Stomach smooth muscle (tissue), 2 donors: Measurements from ENCODE around the gene CAAP1.
"Not testable (repeated sequence)": the region's sequence is repeated elsewhere in the genome, so short reads cannot be mapped to it uniquely, and the experiment has no call there.

Experiments used
- H3K27ac ChIP-seq: one replicate; pipeline ENCODE4 v1.7.0; 2013; ENCODE audit warnings: mild to moderate bottlenecking, low read length, inconsistent platforms
- H3K27me3 ChIP-seq, 2 donors: one replicate each; pipeline ENCODE4 v1.7.0; 2013; ENCODE audit warnings: low read length in 2 of 2; ENCODE audit not compliant: insufficient read depth in 2 of 2, control insufficient read depth in 1 of 2
- H3K36me3 ChIP-seq, 2 donors: one replicate each; pipeline ENCODE4 v1.7.0; 2013; ENCODE audit warnings: low read length in 2 of 2; ENCODE audit not compliant: control insufficient read depth in 2 of 2, insufficient read depth in 2 of 2
- H3K4me1 ChIP-seq: one replicate; pipeline ENCODE4 v1.7.0; 2013; ENCODE audit warnings: low read length; ENCODE audit not compliant: control insufficient read depth, insufficient read depth
- H3K4me3 ChIP-seq, 2 donors: one replicate each; pipeline ENCODE4 v1.7.0; 2013; ENCODE audit warnings: low read length in 2 of 2
- H3K9ac ChIP-seq, 2 donors: one replicate each; pipeline ENCODE4 v1.7.0; 2013; ENCODE audit warnings: low read length in 2 of 2, mild to moderate bottlenecking in 1 of 2
- H3K9me3 ChIP-seq, 2 donors: one replicate each; pipeline ENCODE4 v1.7.0; 2013; ENCODE audit warnings: low read length in 2 of 2; ENCODE audit not compliant: control insufficient read depth in 2 of 2
- donor health status: healthy.
- donor health status: Pancreatic carcinoma.

The CAAP1 gene

DNA sequence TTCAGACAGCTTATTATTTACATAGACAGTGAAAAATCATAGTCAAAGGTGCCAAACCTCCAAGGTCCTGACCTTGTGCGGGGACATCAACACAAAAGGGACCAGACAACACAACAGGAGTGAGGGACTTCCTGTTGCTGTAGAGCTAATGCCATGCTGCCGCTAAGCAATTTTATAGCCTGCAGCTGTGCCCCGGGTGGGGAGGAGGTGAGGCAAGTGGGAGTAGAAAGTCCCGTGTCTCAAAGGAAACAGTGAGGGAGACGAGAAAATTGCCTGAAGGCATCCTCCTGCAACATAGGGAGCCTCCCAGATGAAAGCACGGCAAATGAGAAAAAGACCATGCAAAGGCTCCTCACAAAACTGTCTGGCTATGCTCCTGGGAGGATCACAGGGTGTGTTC is 58.8 kb downstream of the CAAP1 start:
- Histone ChIP-seq H3K4me3 (no peak overlapping the region), H3K4me1 (no peaks in the 10 kb centered on the region), H3K9ac (no peak overlapping the region), H3K36me3 (peaks cover 0 to 2% of the 10 kb centered on the region in 2 donors), H3K9me3 (no peaks in the 10 kb centered on the region), H3K27ac (no peak overlapping the region), H3K27me3 (no peaks in the 10 kb centered on the region)

DNA sequence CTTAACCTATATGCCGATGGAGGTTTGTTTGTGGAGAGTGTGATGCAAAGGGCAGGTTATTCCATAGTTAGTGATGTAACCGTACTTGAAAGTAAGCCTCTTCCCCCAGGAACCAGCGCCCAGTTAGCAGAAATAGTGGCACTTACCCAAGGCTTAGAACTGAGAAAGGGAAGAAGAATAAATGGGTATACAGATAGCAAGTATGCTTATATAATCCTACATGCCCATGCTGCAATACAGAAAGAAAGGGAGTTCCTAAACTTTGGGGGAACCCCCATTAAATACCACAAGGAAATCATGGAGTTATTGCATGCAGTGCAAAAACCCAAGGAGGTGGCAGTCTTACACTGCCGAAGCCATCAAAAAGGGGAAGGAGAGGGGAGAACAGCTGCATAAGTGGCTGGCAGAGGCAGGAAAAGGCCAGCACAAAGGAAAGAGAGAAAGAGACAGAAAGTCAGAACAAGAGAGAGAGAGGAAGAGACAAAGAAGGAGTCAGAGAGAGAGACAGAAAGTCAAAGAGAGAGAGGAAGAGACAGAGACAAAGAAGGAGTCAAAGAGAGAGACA is 64.1 kb downstream of the CAAP1 start:
- H3K27ac ChIP-seq, H3K36me3 ChIP-seq, H3K27me3 ChIP-seq, H3K9me3 ChIP-seq, H3K9ac ChIP-seq, H3K4me3 ChIP-seq, H3K4me1 ChIP-seq: not testable (repeated sequence)

GRCh38 chr9:26814799-26815198 is 77.8 kb downstream of the CAAP1 start:
- no peaks in the 10 kb centered on the region for H3K27me3 ChIP-seq
- no peak overlapping the region for H3K9ac ChIP-seq

DNA sequence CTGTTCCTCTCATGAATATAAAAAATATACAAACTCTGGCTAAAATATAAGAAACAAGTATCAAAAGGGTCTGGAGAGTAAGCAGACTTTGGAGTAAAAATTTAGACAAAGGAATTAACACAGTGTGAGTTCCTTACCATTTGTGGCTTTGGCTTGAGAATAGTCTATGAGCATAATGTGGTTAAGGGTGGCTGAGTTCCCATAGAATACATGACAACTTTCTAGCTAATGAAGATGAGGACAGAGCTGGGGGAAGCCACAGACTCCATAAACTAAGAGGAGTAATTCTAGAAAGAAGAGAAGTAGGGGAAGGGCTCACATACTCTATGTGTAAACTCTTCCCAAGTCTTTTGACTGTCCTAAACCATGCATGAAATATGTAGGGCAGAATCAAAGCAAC is 79.4 kb downstream of the CAAP1 start:
- Histone ChIP-seq H3K4me3 (no peak overlapping the region), H3K36me3 (no peaks in the 10 kb centered on the region), H3K4me1 (no peaks in the 10 kb centered on the region), H3K27ac (no peak overlapping the region), H3K27me3 (no peaks in the 10 kb centered on the region), H3K9me3 (no peaks in the 10 kb centered on the region), H3K9ac (no peak overlapping the region)

More at GRCh38 chr9:26814799-26815198, 77.8 kb downstream of the CAAP1 start:
- Histone ChIP-seq H3K9me3 (no peaks in the 10 kb centered on the region), H3K4me1 (no peaks in the 10 kb centered on the region), H3K36me3 (no peaks in the 10 kb centered on the region), H3K27ac (no peak overlapping the region), H3K4me3 (no peak overlapping the region)

DNA sequence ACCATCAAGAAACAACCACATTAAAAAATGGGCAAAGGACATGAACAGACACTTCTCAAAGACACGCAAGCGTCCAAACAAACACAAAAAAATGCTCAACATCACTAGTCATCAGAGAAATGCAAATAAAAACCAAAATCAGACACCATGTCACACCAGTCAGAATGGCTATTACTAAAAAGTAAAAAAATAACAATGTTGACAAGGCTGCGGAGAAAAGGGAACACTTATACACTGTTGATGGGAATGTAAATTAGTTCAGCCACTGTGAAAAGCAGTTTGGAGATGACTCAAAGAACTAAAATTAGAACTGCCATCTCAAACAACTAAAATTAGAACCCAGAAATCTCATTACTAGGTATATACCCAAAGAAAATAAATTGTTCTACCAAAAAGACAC is 80.4 kb downstream of the CAAP1 start:
- Histone ChIP-seq H3K4me1 (no peaks in the 10 kb centered on the region), H3K27me3 (no peaks in the 10 kb centered on the region), H3K4me3 (no peak overlapping the region), H3K36me3 (no peaks in the 10 kb centered on the region), H3K9me3 (no peaks in the 10 kb centered on the region), H3K9ac (no peak overlapping the region), H3K27ac (no peak overlapping the region)

DNA sequence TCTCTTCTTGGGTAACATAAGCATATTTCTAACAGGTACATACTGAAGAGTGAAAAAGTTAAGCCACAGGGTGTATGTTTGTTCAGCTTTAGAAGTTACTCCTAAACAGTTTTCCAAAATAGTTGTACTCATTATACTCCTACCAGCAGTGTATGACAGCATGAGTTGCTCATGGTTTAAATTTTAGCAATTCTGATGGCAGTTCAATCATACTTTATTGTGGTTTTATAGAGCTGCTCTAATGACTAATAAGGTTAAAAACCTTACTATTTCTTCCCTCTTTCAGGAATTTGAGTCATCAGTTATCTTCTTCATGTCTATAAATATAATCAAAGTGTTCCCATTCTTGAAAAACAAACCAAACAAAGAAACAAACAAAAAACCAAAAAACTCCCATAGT is 81.5 kb downstream of the CAAP1 start:
- no peaks in the 10 kb centered on the region for H3K4me1 ChIP-seq
- no peak overlapping the region for H3K9ac ChIP-seq
- H3K36me3 ChIP-seq, result no peaks in the 10 kb centered on the region
- no peaks in the 10 kb centered on the region for H3K27me3 ChIP-seq
- H3K27ac ChIP-seq, result no peak overlapping the region
- H3K9me3 ChIP-seq, result no peaks in the 10 kb centered on the region
- H3K4me3 ChIP-seq, result no peak overlapping the region

GRCh38 chr9:26809795-26810194 is 82.8 kb downstream of the CAAP1 start:
- H3K36me3 ChIP-seq, result no peaks in the 10 kb centered on the region
- H3K4me1 ChIP-seq, result no peaks in the 10 kb centered on the region
- H3K4me3 ChIP-seq, result no peak overlapping the region
- no peak overlapping the region for H3K27ac ChIP-seq
- H3K27me3 ChIP-seq, result no peaks in the 10 kb centered on the region
- H3K9me3 ChIP-seq, result no peaks in the 10 kb centered on the region
- H3K9ac ChIP-seq, result no peak overlapping the region

DNA sequence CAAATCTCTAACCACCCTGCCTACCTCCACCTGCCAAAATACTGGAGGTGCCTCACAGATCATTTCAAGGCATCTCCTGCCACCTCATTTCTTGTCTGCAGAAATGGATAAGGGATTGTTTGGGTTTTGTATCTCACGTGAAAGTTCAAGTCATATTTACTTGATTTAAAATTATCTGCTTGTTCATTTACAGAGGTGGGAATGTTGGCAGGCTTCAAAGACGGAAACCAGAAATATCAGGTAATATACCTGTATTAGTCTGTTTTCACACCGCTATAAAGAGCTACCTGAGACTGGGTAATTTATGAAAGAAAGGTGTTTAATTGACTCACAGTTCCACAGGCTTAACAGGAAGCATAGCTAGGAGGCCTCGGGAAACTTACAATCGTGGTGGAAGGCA is 85.4 kb downstream of the CAAP1 start:
- no peak overlapping the region for H3K4me3 ChIP-seq
- no peak overlapping the region for H3K9ac ChIP-seq
- no peak overlapping the region for H3K27ac ChIP-seq
- no peaks in the 10 kb centered on the region for H3K4me1 ChIP-seq
- H3K9me3 ChIP-seq, result no peaks in the 10 kb centered on the region
- H3K36me3 ChIP-seq, result no peaks in the 10 kb centered on the region
- H3K27me3 ChIP-seq, result no peaks in the 10 kb centered on the region

DNA sequence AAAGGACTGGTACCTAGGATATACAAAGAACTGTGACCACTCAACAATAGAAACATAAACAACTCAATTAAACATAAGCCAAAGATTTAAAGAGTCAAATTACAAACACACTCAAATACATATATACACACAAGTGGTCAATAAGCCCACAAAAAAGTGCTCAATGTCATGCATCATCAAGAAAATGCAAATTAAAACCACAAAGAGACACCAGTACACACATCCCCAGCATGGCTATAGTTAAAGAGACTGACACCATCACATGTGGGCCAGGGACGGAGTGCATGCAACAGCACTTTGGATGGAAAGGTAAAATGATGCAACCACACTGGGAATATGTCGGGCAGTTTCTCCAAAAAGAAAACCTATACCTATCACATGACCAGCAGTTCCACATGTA is 89.7 kb downstream of the CAAP1 start:
- H3K4me1 ChIP-seq, result no peaks in the 10 kb centered on the region
- H3K36me3 ChIP-seq, result no peaks in the 10 kb centered on the region
- no peak overlapping the region for H3K27ac ChIP-seq
- no peak overlapping the region for H3K9ac ChIP-seq
- no peaks in the 10 kb centered on the region for H3K9me3 ChIP-seq
- H3K4me3 ChIP-seq, result no peak overlapping the region
- H3K27me3 ChIP-seq, result no peaks in the 10 kb centered on the region

- Histone ChIP-seq H3K4me3 (no peak overlapping the region), H3K27ac (no peak overlapping the region), H3K27me3 (no peaks in the 10 kb centered on the region), H3K36me3 (no peaks in the 10 kb centered on the region), H3K9ac (no peak overlapping the region), H3K9me3 (no peaks in the 10 kb centered on the region), H3K4me1 (no peaks in the 10 kb centered on the region)
Observed at GRCh38 chr9:26801772-26802171, 90.8 kb downstream of the CAAP1 start.

DNA sequence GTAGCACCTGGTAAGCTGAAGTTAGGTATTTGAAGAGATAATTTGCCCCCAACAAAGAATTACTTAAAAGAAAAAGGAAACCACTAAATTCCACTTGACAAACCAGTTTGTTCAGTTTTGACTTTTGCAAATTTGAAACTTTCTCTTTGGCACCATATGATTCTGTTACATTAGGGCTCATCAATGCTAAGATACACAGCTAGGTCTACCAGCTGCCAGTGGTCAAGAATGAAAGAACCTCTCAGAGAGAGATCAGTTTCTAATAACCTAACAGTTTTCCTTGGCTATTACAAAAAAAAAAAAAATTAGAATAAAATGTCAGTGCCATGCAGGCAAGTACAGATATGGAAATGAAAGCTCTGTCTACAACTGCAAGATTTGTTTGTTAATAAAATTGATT is 92.3 kb downstream of the CAAP1 start:
- no peaks in the 10 kb centered on the region for H3K4me1 ChIP-seq
- H3K4me3 ChIP-seq, result no peak overlapping the region
- no peak overlapping the region for H3K9ac ChIP-seq
- H3K27ac ChIP-seq, result no peak overlapping the region
- no peaks in the 10 kb centered on the region for H3K9me3 ChIP-seq
- no peaks in the 10 kb centered on the region for H3K36me3 ChIP-seq
- no peaks in the 10 kb centered on the region for H3K27me3 ChIP-seq
